Measurements from ENCODE around the gene SEC22C.

Gene SEC22C

GRCh38 chr3:42511201-42511600 is 70.6 kb downstream of the SEC22C start:
- TF ChIP-seq CTCF (IDR thresholded peaks at IDR 0.05; ENCODE audit: low read depth, low read length), result no peak
- DNase-seq (ENCODE audit: extremely low read depth, low read depth), result no peak

GRCh38 chr3:42510325-42510724 is 71.4 kb downstream of the SEC22C start:
- no peak for DNase-seq (ENCODE audit: extremely low read depth, low read depth)
- no peak for TF ChIP-seq CTCF (IDR thresholded peaks at IDR 0.05; ENCODE audit: low read depth, low read length)

- DNase-seq (ENCODE audit: extremely low read depth, low read depth), result no peak
- TF ChIP-seq CTCF (IDR thresholded peaks at IDR 0.05; ENCODE audit: low read depth, low read length), result no peak
Observed at GRCh38 chr3:42509111-42509510, 72.7 kb downstream of the SEC22C start.

- no peak for DNase-seq (ENCODE audit: extremely low read depth, low read depth)
- TF ChIP-seq CTCF (IDR thresholded peaks at IDR 0.05; ENCODE audit: low read depth, low read length), result no peak
Observed at GRCh38 chr3:42508562-42508961, 73.2 kb downstream of the SEC22C start.

- no peak for DNase-seq (ENCODE audit: extremely low read depth, low read depth)
- no peak for TF ChIP-seq CTCF (IDR thresholded peaks at IDR 0.05; ENCODE audit: low read depth, low read length)
Observed at GRCh38 chr3:42507761-42508335, 73.9 kb downstream of the SEC22C start.

GRCh38 chr3:42507252-42507651 is 74.5 kb downstream of the SEC22C start:
- no peak for DNase-seq (ENCODE audit: extremely low read depth, low read depth)
- TF ChIP-seq CTCF (IDR thresholded peaks at IDR 0.05; ENCODE audit: low read depth, low read length), result no peak

- DNase-seq (ENCODE audit: extremely low read depth, low read depth), result no peak
- no peak for TF ChIP-seq CTCF (IDR thresholded peaks at IDR 0.05; ENCODE audit: low read depth, low read length)
Observed at GRCh38 chr3:42505849-42506410, 75.8 kb downstream of the SEC22C start.
